ENCODE measurements around the gene EIF4B.

DNA sequence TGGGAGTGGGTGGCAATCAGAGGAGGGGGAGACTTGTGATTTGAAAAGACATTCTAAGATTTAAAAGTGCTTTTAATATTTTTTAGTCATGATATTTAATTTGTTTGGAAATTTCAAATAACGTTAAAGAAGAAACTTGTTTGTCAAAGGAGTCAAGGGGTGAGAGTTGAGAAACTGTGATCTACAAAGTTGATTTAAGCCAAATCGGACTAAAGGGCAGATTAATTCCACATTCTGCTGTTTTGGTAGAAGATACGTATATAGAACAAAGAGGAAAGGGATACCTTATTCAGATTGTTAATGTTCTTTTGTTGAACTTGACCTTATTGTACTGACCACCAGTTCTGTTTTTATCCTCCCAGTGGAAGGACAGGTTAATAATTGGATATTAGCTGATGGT lies 6.7 kb downstream of the EIF4B start:
- TF ChIP-seq, protein P1, sequence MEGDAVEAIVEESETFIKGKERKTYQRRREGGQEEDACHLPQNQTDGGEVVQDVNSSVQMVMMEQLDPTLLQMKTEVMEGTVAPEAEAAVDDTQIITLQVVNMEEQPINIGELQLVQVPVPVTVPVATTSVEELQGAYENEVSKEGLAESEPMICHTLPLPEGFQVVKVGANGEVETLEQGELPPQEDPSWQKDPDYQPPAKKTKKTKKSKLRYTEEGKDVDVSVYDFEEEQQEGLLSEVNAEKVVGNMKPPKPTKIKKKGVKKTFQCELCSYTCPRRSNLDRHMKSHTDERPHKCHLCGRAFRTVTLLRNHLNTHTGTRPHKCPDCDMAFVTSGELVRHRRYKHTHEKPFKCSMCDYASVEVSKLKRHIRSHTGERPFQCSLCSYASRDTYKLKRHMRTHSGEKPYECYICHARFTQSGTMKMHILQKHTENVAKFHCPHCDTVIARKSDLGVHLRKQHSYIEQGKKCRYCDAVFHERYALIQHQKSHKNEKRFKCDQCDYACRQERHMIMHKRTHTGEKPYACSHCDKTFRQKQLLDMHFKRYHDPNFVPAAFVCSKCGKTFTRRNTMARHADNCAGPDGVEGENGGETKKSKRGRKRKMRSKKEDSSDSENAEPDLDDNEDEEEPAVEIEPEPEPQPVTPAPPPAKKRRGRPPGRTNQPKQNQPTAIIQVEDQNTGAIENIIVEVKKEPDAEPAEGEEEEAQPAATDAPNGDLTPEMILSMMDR (IDR thresholded peaks at IDR 0.05), result no peak
- no peak for TF ChIP-seq POLR2A (IDR thresholded peaks at IDR 0.05)
